Activated CD8-positive, alpha-beta T cell treated with anti-CD3 and anti-CD28 coated beads for 36 hours (primary cell): Measurements from ENCODE around the gene CCDC196. TPM values are rescaled to one million over a fixed set of nuclear protein-coding genes. Genes with fewer than 3 reads are reported as not detected.

Experiments
- ATAC-seq: fragments of 200-7000 bp; cut with Tn5 transposase; one replicate; pipeline ENCODE4 v1.10.0; 2021; ENCODE audit warnings: mild to moderate bottlenecking, moderate library complexity
- CTCF ChIA-PET: fragments of 350-600 bp; sonication (Branson Sonifier 250); formaldehyde crosslinking; loops from one replicate; lab custom pipeline; 2021; ENCODE audit warnings: antibody characterized with exemption; lab: Charles Lee
- POLR2A ChIA-PET: fragments of 350-600 bp; sonication (Branson Sonifier 250); formaldehyde crosslinking; loops from one replicate; lab custom pipeline; 2021; ENCODE audit warnings: antibody characterized with exemption; lab: Charles Lee
- DNase-seq: peaks from one replicate; pipeline ENCODE4 v3.0.0-alpha.2; 2020
- H3K27ac Mint-ChIP-seq: one replicate; pipeline ENCODE4 v1.8.0; 2021; ENCODE audit warnings: mild to moderate bottlenecking, mixed read lengths
- H3K27me3 Mint-ChIP-seq: one replicate; pipeline ENCODE4 v1.8.0; 2021; ENCODE audit warnings: mixed read lengths
- H3K36me3 Mint-ChIP-seq: one replicate; pipeline ENCODE4 v1.8.0; 2021; ENCODE audit warnings: low read depth, mixed read lengths
- H3K4me1 Mint-ChIP-seq: one replicate; pipeline ENCODE4 v1.8.0; 2021; ENCODE audit warnings: low read depth, mixed read lengths
- H3K4me3 Mint-ChIP-seq: one replicate; pipeline ENCODE4 v1.8.0; 2021; ENCODE audit warnings: mild to moderate bottlenecking, moderate library complexity, mixed read lengths
- H3K9me3 Mint-ChIP-seq: one replicate; pipeline ENCODE4 v1.8.0; 2021; ENCODE audit warnings: mixed read lengths
- intact Hi-C: fragments of 100-400 bp; cut with micrococcal nuclease; formaldehyde crosslinking; loops from one replicate; pipeline ENCODE4 v1.10.0; 2022
- total RNA-seq, 2 experiments: library from RNA; stranded (reverse); gene quantifications; one replicate each; pipeline ENCODE4 v1.2.3, GENCODE V29; 2021
- TF ChIP-seq, protein P1 (sequence below): fragments of 200-600 bp; IDR thresholded peaks from one replicate; pipeline ENCODE4 v1.8.0; 2022; ENCODE audit warnings: antibody characterized with exemption, mild to moderate bottlenecking

The CCDC196 gene
- total RNA-seq, 2 experiments from 2014 or later: not detected

DNA sequence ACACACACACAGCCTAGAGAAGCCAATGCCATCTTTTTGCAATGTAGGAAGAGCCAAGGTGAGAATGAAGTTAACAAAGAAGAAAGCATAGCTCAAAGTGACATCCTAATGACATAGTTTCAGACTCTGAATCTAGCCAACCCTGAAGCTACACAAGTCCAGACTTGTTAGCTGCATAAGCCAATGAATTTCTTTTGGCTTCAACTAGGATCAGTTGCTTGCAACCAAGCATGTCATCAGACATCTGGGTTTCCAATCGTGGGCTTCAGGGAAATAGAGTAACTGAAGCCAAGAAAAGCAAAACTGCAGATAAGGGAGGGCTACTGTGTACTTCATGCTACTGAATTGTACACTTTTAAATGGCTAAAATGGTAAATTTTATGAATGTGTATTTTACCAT, 17.4 kb downstream of the CCDC196 start:
- TF ChIP-seq, protein P1, sequence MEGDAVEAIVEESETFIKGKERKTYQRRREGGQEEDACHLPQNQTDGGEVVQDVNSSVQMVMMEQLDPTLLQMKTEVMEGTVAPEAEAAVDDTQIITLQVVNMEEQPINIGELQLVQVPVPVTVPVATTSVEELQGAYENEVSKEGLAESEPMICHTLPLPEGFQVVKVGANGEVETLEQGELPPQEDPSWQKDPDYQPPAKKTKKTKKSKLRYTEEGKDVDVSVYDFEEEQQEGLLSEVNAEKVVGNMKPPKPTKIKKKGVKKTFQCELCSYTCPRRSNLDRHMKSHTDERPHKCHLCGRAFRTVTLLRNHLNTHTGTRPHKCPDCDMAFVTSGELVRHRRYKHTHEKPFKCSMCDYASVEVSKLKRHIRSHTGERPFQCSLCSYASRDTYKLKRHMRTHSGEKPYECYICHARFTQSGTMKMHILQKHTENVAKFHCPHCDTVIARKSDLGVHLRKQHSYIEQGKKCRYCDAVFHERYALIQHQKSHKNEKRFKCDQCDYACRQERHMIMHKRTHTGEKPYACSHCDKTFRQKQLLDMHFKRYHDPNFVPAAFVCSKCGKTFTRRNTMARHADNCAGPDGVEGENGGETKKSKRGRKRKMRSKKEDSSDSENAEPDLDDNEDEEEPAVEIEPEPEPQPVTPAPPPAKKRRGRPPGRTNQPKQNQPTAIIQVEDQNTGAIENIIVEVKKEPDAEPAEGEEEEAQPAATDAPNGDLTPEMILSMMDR: no peak
- ATAC-seq (no peak), DNase-seq (no peak)
- H3K4me3 Mint-ChIP-seq: no peak overlapping the region
- CTCF ChIA-PET: no interaction called here
- H3K4me1 Mint-ChIP-seq: peaks cover 4% of the 10 kb centered on the region
- H3K27me3 Mint-ChIP-seq: no peaks in the 10 kb centered on the region
- no peaks in the 10 kb centered on the region for H3K9me3 Mint-ChIP-seq
- POLR2A ChIA-PET: no interaction called here
- no peak overlapping the region for H3K27ac Mint-ChIP-seq
- H3K36me3 Mint-ChIP-seq: no peaks in the 10 kb centered on the region
- intact Hi-C loops: no loop called here

DNA sequence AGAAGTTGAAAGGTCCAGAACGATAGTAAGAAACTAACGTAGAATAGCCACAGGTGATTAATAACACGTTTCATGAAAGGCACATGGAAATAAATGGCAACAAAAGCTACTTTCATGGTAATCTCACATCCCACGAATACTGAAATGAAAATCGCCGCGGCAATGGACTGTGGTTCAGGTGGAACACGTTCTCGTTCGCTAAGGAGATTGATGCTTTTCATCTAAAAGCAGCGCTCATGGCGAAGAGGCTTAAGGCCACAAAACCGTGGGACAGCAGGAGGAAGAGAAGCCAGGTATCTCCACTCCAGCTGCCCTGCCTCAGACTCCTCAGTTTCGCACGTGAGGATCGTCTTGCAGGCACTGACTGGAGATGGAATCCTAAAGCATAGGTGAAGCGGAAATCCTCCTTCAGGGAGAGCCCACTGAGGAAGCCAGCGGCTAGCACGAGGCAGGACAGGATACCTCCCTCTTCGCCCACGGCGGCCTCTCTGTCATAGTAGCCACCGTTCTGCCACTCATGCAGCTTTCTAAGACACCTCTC, 21.1 kb downstream of the CCDC196 start:
- H3K4me1 Mint-ChIP-seq: peaks cover 27% of the 10 kb centered on the region
- H3K36me3 Mint-ChIP-seq: no peaks in the 10 kb centered on the region
- ChIA-PET POLR2A (interaction anchor here (0.6 to 2.4 kb wide), 5 partner anchors 9 to 853 kb away, joined by 3 to 20 read pairs (median 3); partner anchors contain the start of genes ATP6V1D and EIF2S1), CTCF (interaction anchor here (1.2 to 2.0 kb wide), 2 partner anchors 10 to 117 kb away, joined by 5 read pairs; no protein-coding TSS in a partner anchor)
- H3K27me3 Mint-ChIP-seq: peaks cover 11% of the 10 kb centered on the region
- TF ChIP-seq, protein P1: no peak
- no peaks in the 10 kb centered on the region for H3K9me3 Mint-ChIP-seq
- intact Hi-C loops: no loop called here
- peak overlapping the region; percentile 93 for H3K27ac Mint-ChIP-seq
- ATAC-seq (peak; percentile 17), DNase-seq (no peak)
- peak overlapping the region; percentile 92 for H3K4me3 Mint-ChIP-seq

DNA sequence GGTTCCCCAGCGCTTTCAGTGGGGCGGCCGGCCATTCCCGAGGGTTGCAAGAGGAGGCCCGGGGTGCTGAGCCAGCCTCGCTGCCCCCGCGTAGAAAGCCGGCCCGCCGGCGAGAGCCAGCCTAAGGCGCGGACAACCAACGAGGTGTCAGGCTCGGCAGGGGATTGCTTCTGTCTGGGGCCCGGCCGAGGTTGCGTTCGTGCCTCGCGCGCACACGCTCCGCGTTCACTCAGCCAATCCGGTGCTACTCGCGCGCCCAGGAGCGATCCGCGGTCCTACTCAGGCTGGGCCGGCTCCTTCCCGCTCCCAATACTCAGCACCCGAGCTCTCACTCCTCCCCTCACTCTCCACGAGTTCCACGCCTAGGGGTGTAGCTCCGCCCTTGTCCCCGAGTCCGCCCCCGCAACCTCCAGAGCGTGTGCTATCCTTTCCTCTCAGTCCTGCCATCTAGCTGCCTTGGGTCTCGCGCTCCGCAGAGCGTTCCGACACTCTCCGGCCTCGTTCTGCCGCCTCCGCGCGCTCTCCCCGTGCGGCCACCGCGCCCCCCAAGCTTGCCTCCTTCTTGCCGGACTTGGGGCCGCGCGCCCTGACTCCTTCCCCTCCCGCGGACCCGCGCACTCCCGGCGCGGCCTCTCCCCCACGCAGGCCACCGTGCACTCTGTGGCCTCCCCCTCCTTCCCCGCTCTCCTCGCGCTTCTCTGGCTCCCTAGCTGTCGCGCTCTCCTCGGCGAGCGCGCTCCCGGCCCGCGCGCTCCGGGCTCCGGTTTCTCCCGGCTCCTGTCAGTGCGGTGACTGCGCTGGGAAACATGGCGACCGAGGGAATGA, 21.8 kb downstream of the CCDC196 start, which contains the start of gene GPHN:
GPHN (plus strand) TSS at position 426 of the 825 bp plus-strand sequence.
- H3K4me3 Mint-ChIP-seq: peak within 1 kb of the TSS; percentile 92
- intact Hi-C loops: no loop called here
- TF ChIP-seq, protein P1: no peak
- peak within 1 kb of the TSS; percentile 93 for H3K27ac Mint-ChIP-seq
- ATAC-seq (peak; percentile 95), DNase-seq (peak; percentile 93)
- H3K9me3 Mint-ChIP-seq: no peaks in the 10 kb centered on the region
- peaks cover 30% of the 10 kb centered on the region for H3K4me1 Mint-ChIP-seq
- H3K36me3 Mint-ChIP-seq: no peaks in the 10 kb centered on the region
- POLR2A ChIA-PET: interaction anchor here (0.6 to 2.4 kb wide), 6 partner anchors 10 to 1187 kb away, joined by 3 to 20 read pairs (median 3); partner anchors contain the start of genes ATP6V1D and EIF2S1
- peaks cover 11% of the 10 kb centered on the region for H3K27me3 Mint-ChIP-seq
- CTCF ChIA-PET: interaction anchor here (1.2 to 2.0 kb wide), 2 partner anchors 11 to 116 kb away, joined by 5 read pairs; no protein-coding TSS in a partner anchor

DNA sequence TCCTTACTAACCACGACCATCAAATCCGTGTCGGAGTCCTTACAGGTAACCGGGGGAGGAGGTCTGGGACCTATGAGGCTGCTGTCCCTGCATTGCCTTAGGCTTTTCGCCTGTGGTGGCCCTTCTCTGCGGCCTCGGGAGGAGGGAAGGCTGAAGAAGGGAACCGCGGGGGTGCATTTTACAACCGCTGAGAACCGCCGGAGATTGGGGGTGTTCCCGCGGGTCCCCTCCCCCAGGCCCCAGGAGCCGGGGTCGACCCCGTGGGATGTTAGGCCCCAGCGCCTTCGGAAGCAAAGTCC, 22.3 kb downstream of the CCDC196 start:
- no peak for DNase-seq
- Mint-ChIP-seq H3K27me3 (peaks cover 11% of the 10 kb centered on the region), H3K4me3 (peak overlapping the region; percentile 92), H3K36me3 (no peaks in the 10 kb centered on the region), H3K27ac (peak overlapping the region; percentile 93), H3K9me3 (no peaks in the 10 kb centered on the region), H3K4me1 (peaks cover 34% of the 10 kb centered on the region)
- CTCF ChIA-PET: interaction anchor here (1.2 to 2.0 kb wide), 2 partner anchors 12 to 116 kb away, joined by 5 read pairs; no protein-coding TSS in a partner anchor
- POLR2A ChIA-PET: interaction anchor here (0.6 to 2.4 kb wide), 3 partner anchors 11 to 1187 kb away, joined by 3 to 20 read pairs (median 4); no protein-coding TSS in a partner anchor
- intact Hi-C loops: no loop called here
- TF ChIP-seq, protein P1: no peak
- ATAC-seq: no peak
